Measurements from ENCODE around the gene FAM83C. TPM values are rescaled to one million over a fixed set of nuclear protein-coding genes. Genes with fewer than 3 reads are reported as not detected.

FAM83C gene
- total RNA-seq, 2 donors from 2014 or later: not detected

GRCh38 chr20:35305682-35306556 lies 13.7 kb upstream of the FAM83C start:
- H3K27ac Mint-ChIP-seq: peak overlapping the region; percentile 84 to 99
- peaks cover 0 to 7% of the 10 kb centered on the region in 2 donors for H3K36me3 Mint-ChIP-seq
- ATAC-seq: peak; percentile 97 to 99

GRCh38 chr20:35304956-35305355 lies 12.7 kb upstream of the FAM83C start:
- ATAC-seq: no peak
- no peak for DNase-seq (ENCODE audit: low spot score in 2 of 2)
- H3K9me3 Mint-ChIP-seq: no peaks in the 10 kb centered on the region
- peaks cover 0 to 7% of the 10 kb centered on the region in 2 donors for H3K36me3 Mint-ChIP-seq
- H3K27ac Mint-ChIP-seq: peak overlapping the region; percentile 84 to 99

More at GRCh38 chr20:35305682-35306556, 13.7 kb upstream of the FAM83C start:
- no peaks in the 10 kb centered on the region for H3K9me3 Mint-ChIP-seq
- DNase-seq (ENCODE audit: low spot score in 2 of 2): peak; percentile 81 to 90

GRCh38 chr20:35303735-35304491 lies 11.7 kb upstream of the FAM83C start:
- H3K9me3 Mint-ChIP-seq: no peaks in the 10 kb centered on the region
- DNase-seq (ENCODE audit: low spot score in 2 of 2) (peak; percentile 79 to 88), ATAC-seq (peak; percentile 37 to 57)
- peaks cover 0 to 7% of the 10 kb centered on the region in 2 donors for H3K36me3 Mint-ChIP-seq
- peak overlapping the region in 1 of 2 donors; percentile 28 for H3K27ac Mint-ChIP-seq

GRCh38 chr20:35303382-35303734 lies 11.1 kb upstream of the FAM83C start:
- peak in 1 of 2 donors; percentile 9 for ATAC-seq
- Mint-ChIP-seq H3K27ac (peak overlapping the region in 1 of 2 donors; percentile 28), H3K9me3 (no peaks in the 10 kb centered on the region), H3K36me3 (peaks cover 0 to 7% of the 10 kb centered on the region in 2 donors)
- DNase-seq (ENCODE audit: low spot score in 2 of 2): no peak

- no peak for DNase-seq (ENCODE audit: low spot score in 2 of 2)
- Mint-ChIP-seq H3K36me3 (peaks cover 0 to 7% of the 10 kb centered on the region in 2 donors), H3K27ac (no peak overlapping the region), H3K9me3 (no peaks in the 10 kb centered on the region)
- peak in 1 of 2 donors; percentile 3 for ATAC-seq
These were observed 10.5 kb upstream of the FAM83C start for GRCh38 chr20:35302421-35303335.

GRCh38 chr20:35301426-35301825 lies 9.2 kb upstream of the FAM83C start:
- peaks cover 0 to 7% of the 10 kb centered on the region in 2 donors for H3K36me3 Mint-ChIP-seq
- ATAC-seq (no peak), DNase-seq (ENCODE audit: low spot score in 2 of 2) (no peak)
- H3K27ac Mint-ChIP-seq: no peak overlapping the region
- no peaks in the 10 kb centered on the region for H3K9me3 Mint-ChIP-seq

- Mint-ChIP-seq H3K36me3 (peaks cover 0 to 2% of the 10 kb centered on the region in 2 donors), H3K9me3 (no peaks in the 10 kb centered on the region), H3K27ac (no peak overlapping the region)
- DNase-seq (ENCODE audit: low spot score in 2 of 2) (no peak), ATAC-seq (no peak)
These were observed 8.4 kb upstream of the FAM83C start for GRCh38 chr20:35300469-35301262.

GRCh38 chr20:35299780-35300179 lies 7.6 kb upstream of the FAM83C start:
- Mint-ChIP-seq H3K9me3 (no peaks in the 10 kb centered on the region), H3K27ac (peak overlapping the region in 1 of 2 donors; percentile 46), H3K36me3 (no peaks in the 10 kb centered on the region)
- no peak for ATAC-seq
- no peak for DNase-seq (ENCODE audit: low spot score in 2 of 2)

- H3K36me3 Mint-ChIP-seq: no peaks in the 10 kb centered on the region
- ATAC-seq (no peak), DNase-seq (ENCODE audit: low spot score in 2 of 2) (no peak)
- H3K27ac Mint-ChIP-seq: no peak overlapping the region
- H3K9me3 Mint-ChIP-seq: no peaks in the 10 kb centered on the region
These were observed 6.0 kb upstream of the FAM83C start for GRCh38 chr20:35298264-35298663.

GRCh38 chr20:35297740-35298139 lies 5.5 kb upstream of the FAM83C start:
- ATAC-seq (no peak), DNase-seq (ENCODE audit: low spot score in 2 of 2) (no peak)
- Mint-ChIP-seq H3K9me3 (no peaks in the 10 kb centered on the region), H3K36me3 (no peaks in the 10 kb centered on the region), H3K27ac (no peak overlapping the region)

- ATAC-seq: no peak
- H3K9me3 Mint-ChIP-seq: no peaks in the 10 kb centered on the region
- no peaks in the 10 kb centered on the region for H3K36me3 Mint-ChIP-seq
- no peak for DNase-seq (ENCODE audit: low spot score in 2 of 2)
- H3K27ac Mint-ChIP-seq: no peak overlapping the region
These were observed 4.9 kb upstream of the FAM83C start for GRCh38 chr20:35297155-35297554.

GRCh38 chr20:35296101-35296554 lies 3.9 kb upstream of the FAM83C start:
- ATAC-seq: no peak
- no peak for DNase-seq (ENCODE audit: low spot score in 2 of 2)
- no peaks in the 10 kb centered on the region for H3K9me3 Mint-ChIP-seq
- peak overlapping the region in 1 of 2 donors; percentile 62 for H3K27ac Mint-ChIP-seq
- H3K36me3 Mint-ChIP-seq: no peaks in the 10 kb centered on the region

- ATAC-seq: no peak
- H3K9me3 Mint-ChIP-seq: no peaks in the 10 kb centered on the region
- DNase-seq (ENCODE audit: low spot score in 2 of 2): no peak
These were observed 3.4 kb upstream of the FAM83C start for GRCh38 chr20:35295674-35296073.

GRCh38 chr20:35295058-35295457 lies 2.8 kb upstream of the FAM83C start:
- no peaks in the 10 kb centered on the region for H3K36me3 Mint-ChIP-seq
- H3K27ac Mint-ChIP-seq: no peak overlapping the region
- DNase-seq (ENCODE audit: low spot score in 2 of 2) (no peak), ATAC-seq (no peak)
- H3K9me3 Mint-ChIP-seq: no peaks in the 10 kb centered on the region

More at GRCh38 chr20:35295674-35296073, 3.4 kb upstream of the FAM83C start:
- Mint-ChIP-seq H3K27ac (no peak overlapping the region), H3K36me3 (no peaks in the 10 kb centered on the region)

GRCh38 chr20:35294293-35294685 lies 2.1 kb upstream of the FAM83C start:
- DNase-seq (ENCODE audit: low spot score in 2 of 2) (no peak), ATAC-seq (no peak)
- Mint-ChIP-seq H3K36me3 (no peaks in the 10 kb centered on the region), H3K27ac (no peak overlapping the region), H3K9me3 (no peaks in the 10 kb centered on the region)

All from activated naive CD4-positive, alpha-beta T cell treated with anti-CD3 and anti-CD28 coated beads, Interleukin-2, amount 50 U/mL, for 72 hours (primary cell).